Measurements from ENCODE around the gene STYXL2.

Gene STYXL2

GRCh38 chr1:167110586-167110985, 16.7 kb downstream of the STYXL2 start:
- DNase-seq (ENCODE audit: low read depth), result no peak

GRCh38 chr1:167111868-167112709, 18.2 kb downstream of the STYXL2 start:
- no peak for DNase-seq (ENCODE audit: low read depth)

- no peak for DNase-seq (ENCODE audit: low read depth)
Measured at GRCh38 chr1:167114725-167115124, 20.9 kb downstream of the STYXL2 start.

DNA sequence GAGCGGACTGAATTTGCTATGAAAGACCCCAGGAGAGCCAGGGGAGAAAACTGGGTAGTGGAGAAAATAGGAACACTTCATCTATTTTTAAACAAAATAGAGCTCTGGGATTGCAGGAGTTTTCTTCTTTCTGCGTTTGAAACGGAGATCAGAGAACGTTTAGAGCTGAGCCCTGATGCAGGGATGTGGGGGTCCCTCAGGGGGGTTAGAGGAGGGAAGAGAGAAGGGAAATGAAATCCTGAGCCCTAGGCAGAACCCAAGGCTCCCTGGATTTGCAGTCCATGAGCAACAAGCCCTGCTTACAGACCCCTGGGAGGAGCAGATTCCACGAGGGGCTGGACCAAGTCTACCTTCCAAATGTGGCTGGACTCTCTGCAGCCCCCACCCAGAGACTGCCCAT, 21.8 kb downstream of the STYXL2 start:
- no peak for DNase-seq (ENCODE audit: low read depth)

DNA sequence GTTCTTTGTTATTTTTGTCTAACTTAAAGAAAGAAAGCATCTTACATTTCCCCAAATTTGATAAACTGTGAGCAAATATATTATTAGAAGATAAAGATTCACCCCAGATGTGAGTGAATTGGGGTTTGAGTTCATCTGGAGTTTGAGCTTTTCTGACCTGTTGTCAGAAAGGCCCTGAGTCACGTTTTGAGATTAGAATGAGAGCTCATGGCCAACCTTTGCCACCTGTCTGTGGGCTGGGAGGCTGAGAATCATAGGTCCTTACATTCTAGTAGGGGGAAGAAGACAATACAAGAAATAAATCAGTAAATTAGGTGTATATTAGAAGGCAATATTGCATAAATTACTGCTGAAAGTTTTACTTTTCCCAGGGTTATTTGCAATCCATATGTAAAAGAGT, 22.3 kb downstream of the STYXL2 start:
- DNase-seq (ENCODE audit: low read depth), result no peak

GRCh38 chr1:167117225-167117624, 23.4 kb downstream of the STYXL2 start:
- DNase-seq (ENCODE audit: low read depth), result no peak

- no peak for DNase-seq (ENCODE audit: low read depth)
Measured at GRCh38 chr1:167118188-167118587, 24.3 kb downstream of the STYXL2 start.

GRCh38 chr1:167119696-167120095, 25.8 kb downstream of the STYXL2 start:
- DNase-seq (ENCODE audit: low read depth), result no peak

DNA sequence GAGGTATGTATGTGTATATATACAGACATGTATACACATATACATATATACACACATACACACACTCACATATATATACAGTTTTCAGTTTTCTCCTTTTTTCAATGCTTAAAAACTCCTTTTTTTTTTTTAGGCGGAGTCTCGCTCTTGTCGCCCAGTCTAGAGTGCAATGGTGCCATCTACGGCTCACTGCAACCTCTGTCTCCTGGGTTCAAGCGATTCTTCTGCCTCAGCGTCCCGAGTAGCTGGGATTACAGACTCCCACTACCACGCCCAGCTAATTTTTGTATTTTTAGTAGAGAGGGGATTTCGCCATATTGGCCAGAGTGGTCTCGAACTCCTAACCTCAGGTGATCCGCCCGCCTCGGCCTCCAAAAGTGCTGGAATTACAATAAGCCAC, 27.0 kb downstream of the STYXL2 start:
- DNase-seq (ENCODE audit: low read depth), result no peak

DNA sequence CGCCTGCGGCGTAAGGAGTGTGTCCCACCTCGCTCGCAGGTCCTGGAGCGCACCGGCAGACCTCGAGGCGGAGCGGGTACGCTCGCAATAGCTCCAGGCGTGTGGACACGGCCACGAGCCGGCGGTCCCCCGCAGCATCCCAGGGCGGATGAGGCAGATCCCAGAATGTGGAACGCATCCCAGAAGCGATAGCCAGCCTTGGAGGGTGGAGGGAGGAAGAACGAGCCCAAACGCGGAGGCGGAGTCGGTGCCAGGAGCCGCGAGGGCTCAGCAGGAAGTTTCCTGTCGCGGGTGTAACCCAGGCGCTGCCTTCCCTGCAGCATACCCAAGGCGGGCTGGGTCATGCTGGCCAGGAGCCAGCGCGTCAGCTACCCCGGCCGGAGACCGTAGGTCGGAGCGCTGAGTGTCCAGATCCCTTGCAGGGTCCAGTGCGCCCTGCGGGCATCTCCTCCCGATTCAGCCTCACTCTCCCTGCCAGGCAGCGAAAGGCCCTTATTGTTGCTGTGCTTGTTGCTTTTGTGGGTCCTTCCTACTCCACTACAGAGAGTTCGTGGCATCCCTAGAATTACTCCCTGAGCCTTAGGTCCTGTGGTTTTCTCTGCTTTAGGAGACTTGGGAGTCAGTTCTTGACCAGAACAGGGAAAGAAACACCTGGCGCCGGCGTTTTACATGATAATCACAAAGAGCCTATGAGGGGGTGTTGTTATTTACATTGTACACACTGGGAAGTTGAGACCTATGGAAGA, 27.7 kb downstream of the STYXL2 start:
- no peak for DNase-seq (ENCODE audit: low read depth)

GRCh38 chr1:167122121-167122480, 28.2 kb downstream of the STYXL2 start:
- DNase-seq (ENCODE audit: low read depth), result no peak

GRCh38 chr1:167122568-167122967, 28.7 kb downstream of the STYXL2 start:
- no peak for DNase-seq (ENCODE audit: low read depth)

DNA sequence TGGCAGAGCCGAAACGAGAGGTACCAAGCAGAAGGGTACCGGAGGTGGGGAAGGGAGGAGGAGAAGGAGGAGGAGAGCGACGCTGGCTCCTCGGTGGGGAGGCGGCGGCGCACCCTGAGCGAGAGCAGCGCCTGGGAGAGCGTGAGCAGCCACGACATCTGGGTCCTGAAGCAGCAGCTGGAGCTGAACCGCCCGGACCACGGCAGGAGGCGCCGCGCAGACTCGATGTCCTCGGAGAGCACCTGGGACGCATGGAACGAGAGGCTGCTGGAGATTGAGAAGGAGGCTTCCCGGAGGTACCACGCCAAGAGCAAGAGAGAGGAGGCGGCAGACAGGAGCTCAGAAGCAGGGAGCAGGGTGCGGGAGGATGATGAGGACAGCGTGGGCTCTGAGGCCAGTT, 32.4 kb downstream of the STYXL2 start:
- DNase-seq (ENCODE audit: low read depth), result no peak

DNA sequence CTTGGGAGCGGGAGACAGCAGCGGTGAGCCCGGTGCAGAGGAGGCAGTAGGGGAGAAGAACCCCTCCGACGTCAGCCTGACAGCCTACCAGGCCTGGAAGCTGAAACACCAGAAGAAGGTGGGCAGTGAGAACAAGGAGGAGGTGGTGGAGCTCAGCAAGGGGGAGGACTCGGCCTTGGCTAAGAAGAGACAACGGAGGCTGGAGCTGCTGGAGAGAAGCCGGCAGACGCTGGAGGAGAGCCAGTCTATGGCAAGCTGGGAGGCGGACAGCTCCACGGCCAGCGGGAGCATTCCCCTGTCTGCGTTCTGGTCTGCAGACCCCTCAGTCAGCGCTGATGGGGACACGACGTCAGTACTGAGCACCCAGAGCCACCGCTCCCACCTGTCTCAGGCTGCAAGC, 32.9 kb downstream of the STYXL2 start:
- DNase-seq (ENCODE audit: low read depth), result no peak

GRCh38 chr1:167127236-167127635, 33.4 kb downstream of the STYXL2 start:
- DNase-seq (ENCODE audit: low read depth), result no peak

DNA sequence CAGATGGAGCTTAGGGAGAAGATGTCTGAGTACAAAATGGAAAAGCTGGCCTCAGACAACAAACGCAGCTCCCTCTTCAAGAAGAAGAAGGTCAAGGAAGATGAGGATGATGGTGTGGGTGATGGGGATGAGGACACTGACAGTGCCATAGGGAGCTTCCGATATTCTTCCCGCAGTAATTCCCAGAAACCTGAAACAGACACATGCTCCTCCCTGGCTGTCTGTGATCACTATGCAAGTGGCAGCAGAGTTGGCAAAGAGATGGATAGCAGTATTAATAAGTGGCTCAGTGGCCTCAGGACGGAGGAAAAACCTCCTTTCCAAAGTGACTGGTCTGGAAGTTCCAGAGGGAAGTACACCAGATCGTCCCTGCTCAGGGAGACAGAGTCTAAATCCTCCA, 33.8 kb downstream of the STYXL2 start:
- DNase-seq (ENCODE audit: low read depth), result no peak

- DNase-seq (ENCODE audit: low read depth), result no peak
Measured at GRCh38 chr1:167128261-167129227, 34.7 kb downstream of the STYXL2 start.

DNA sequence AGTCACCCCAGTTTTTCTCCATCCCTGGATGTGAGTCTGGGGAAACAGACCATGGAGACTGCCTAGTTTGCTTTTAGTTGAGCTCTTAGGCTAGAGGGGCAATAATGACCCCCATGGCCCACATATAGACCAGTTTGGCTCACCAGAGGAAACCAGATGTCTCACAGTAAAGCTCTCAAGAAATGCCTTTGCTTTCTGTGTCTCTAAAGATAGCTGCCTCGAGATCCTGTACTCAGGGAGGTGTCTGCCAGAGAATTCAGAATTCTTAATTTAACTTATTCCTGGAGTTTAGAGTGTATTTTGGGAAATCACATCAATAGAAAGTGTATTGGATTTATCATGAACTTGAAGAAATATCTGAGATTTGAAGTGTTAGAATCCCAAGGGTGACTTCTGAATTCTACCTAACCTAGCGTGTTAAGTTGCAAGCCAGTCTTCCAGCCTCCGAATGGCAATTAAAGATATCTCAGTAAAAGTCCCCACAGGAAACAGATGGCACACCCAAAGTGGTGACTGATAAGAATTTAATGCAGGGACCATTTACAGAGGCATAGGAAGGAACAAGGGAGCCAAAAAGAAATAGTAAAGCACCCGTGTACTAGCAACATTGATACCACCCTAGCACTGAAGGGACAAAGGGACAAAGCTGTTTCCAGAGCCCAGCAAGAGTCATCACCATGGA, 37.1 kb downstream of the STYXL2 start:
- no peak for DNase-seq (ENCODE audit: low read depth)

GRCh38 chr1:167132301-167133010, 38.6 kb downstream of the STYXL2 start:
- no peak for DNase-seq (ENCODE audit: low read depth)

DNA sequence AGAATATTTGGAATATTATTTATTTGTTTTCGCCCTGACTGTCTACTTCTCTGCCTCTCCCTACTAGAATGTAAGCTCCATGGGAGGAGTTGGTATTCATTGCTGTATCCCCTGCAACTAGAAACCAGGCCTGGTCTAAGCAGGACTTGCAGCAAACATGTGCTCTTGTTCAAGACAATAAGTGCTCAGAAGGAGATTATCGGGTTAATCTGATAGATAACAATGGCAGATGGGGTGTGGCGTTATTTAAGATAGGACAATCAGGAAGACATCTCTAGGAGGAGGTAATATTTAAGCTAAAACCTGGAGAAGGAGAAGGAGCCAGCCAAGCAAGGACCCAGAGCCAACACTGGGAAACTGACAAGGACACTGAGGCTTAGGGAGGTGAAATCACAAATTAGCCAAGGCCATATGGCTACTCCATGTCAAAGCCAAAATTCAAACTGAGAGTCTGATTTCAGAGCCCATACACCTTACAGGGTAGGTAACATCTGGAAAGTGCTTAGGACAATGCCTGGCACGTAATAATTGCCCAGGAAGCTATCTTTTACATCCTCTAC, 41.5 kb downstream of the STYXL2 start:
- no peak for DNase-seq (ENCODE audit: low read depth)

DNA sequence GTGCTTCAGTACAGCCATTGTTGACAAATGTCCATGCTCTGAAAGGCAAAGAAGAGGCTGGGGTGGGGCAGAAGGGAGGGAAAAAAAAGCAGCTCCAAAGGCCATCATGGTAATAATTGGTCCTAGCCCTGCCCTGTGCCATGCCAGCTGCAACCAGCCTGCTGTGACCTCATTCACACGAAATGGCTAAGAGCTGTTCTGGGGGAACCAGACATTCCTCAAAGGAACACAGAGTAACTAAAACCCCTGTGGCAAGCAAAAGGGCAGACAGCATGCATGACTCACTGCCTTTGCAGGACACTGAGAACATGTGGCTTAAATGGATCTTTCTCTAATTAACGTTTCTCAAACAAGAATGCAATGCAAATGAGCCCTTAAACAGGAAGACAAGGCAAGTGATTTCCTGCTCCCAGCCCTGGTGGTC, 42.3 kb downstream of the STYXL2 start:
- DNase-seq (ENCODE audit: low read depth), result no peak

All from stromal cell of bone marrow (primary cell).